HepG2 (cell line): Measurements from ENCODE around the gene MLLT1. TPM values are rescaled to one million over a fixed set of nuclear protein-coding genes. Genes with fewer than 3 reads are reported as not detected.

Experiments
- ATAC-seq: fragments of 200-7000 bp; cut with Tn5 transposase; 3 replicates; pipeline ENCODE4 v1.9.1; 2020; ENCODE audit warnings: mild to moderate bottlenecking, moderate library complexity
- BruUV-seq: library from RNA; stranded (reverse); fragments of 400-500 nt; replicated peaks from 2 replicates; lab custom pipeline; 2021; lab: Mats Ljungman, UMichigan
- CTCF ChIA-PET: fragments of 300-600 bp; formaldehyde crosslinking; extraction: SDS; loops from one replicate; lab custom pipeline; 2021; ENCODE audit warnings: low total read pairs, inconsistent platforms, low intra/inter-chr PET ratio; lab: Yijun Ruan, JAX
- POLR2A ChIA-PET: fragments of 350-600 bp; sonication (Branson Sonifier 250); formaldehyde crosslinking; loops from one replicate; lab custom pipeline; 2020; ENCODE audit warnings: antibody characterized with exemption, inconsistent platforms; lab: Yijun Ruan, JAX
- DNase-seq: peaks from one replicate; pipeline ENCODE4 v3.0.0-alpha.2; 2015; ENCODE audit warnings: low spot score
- FAIRE-seq: peaks from 3 replicates; lab custom pipeline; 2011; peaks lifted over from hg19 to GRCh38; lab: Jason Lieb, UNC
- H2AFZ ChIP-seq: one replicate; pipeline ENCODE4 v1.6.1; 2011; ENCODE audit warnings: low read length, inconsistent platforms
- H3K27ac ChIP-seq: fragments of 300-600 bp; 3 replicates; pipeline ENCODE4 v1.8.0; 2011; ENCODE audit warnings: mixed run types, mild to moderate bottlenecking, mixed read lengths, low read length, inconsistent platforms; ENCODE audit not compliant: insufficient read depth; ENCODE audit errors: extremely low read length
- H3K27me3 ChIP-seq, 2 experiments: fragments of 200-600 bp in 1 of 2; 2 replicates in 1 of 2; 3 replicates in 1 of 2; pipeline versions ENCODE4 v1.6.0 to v1.8.0; 2011; ENCODE audit warnings: low read length in 2 of 2, mild to moderate bottlenecking in 2 of 2, moderate library complexity in 2 of 2, inconsistent platforms in 1 of 2; ENCODE audit not compliant: insufficient read depth in 2 of 2, control insufficient read depth in 1 of 2
- H3K36me3 ChIP-seq, 2 experiments: fragments of 200-600 bp in 1 of 2; replicated peaks in 1 of 2; 2 replicates in 1 of 2; 3 replicates in 1 of 2; pipeline versions ENCODE4 v1.5.1 to v1.8.0; 2011; ENCODE audit warnings: low read length in 2 of 2, inconsistent platforms in 1 of 2; ENCODE audit not compliant: insufficient read depth in 2 of 2, control insufficient read depth in 1 of 2
- H3K4me1 ChIP-seq: 2 replicates; pipeline ENCODE4 v1.5.1; 2012; ENCODE audit warnings: low read length, inconsistent platforms; ENCODE audit not compliant: insufficient read depth
- H3K4me2 ChIP-seq: 2 replicates; pipeline ENCODE4 v1.6.0; 2011; ENCODE audit warnings: low read depth, low read length, inconsistent platforms
- H3K4me3 ChIP-seq, 3 experiments: fragments of 200-600 bp in 1 of 3; sonication (generic), shearing (Covaris generic) in 1 of 3; replicated peaks in 1 of 3; 2 replicates each; pipeline ENCODE4 v1.5.1; 2011 to 2016; ENCODE audit warnings: low read length in 3 of 3, inconsistent platforms in 2 of 3, low read depth in 2 of 3, mild to moderate bottlenecking in 2 of 3, control low read depth in 1 of 3, mixed read lengths in 1 of 3; ENCODE audit not compliant: insufficient read depth in 1 of 3
- H3K79me2 ChIP-seq: one replicate; pipeline ENCODE4 v1.6.1; 2011; ENCODE audit warnings: low read length, inconsistent platforms; ENCODE audit not compliant: insufficient read depth
- H3K9ac ChIP-seq: 2 replicates; pipeline ENCODE4 v1.6.0; 2011; ENCODE audit warnings: mild to moderate bottlenecking, low read depth, low read length, inconsistent platforms; ENCODE audit not compliant: insufficient read depth
- H3K9me3 ChIP-seq: 2 replicates; pipeline ENCODE4 v1.5.1; 2012; ENCODE audit warnings: mild to moderate bottlenecking, low read length
- H4K20me1 ChIP-seq: 2 replicates; pipeline ENCODE4 v1.6.0; 2011; ENCODE audit warnings: inconsistent platforms, mild to moderate bottlenecking, low read length, moderate library complexity; ENCODE audit not compliant: insufficient read depth
- DDIT3 ChIP-seq: sonication (generic); formaldehyde crosslinking; IDR thresholded peaks from 2 replicates; pipeline ENCODE4 v1.4.0; 2020; ENCODE audit warnings: mild to moderate bottlenecking, missing genetic modification reagents
- ELF1 ChIP-seq: sonication (generic); formaldehyde crosslinking; IDR thresholded peaks from 2 replicates; pipeline ENCODE4 v1.4.0; 2020; ENCODE audit warnings: missing genetic modification reagents
- HNF1A ChIP-seq, 2 experiments: sonication (generic) in 1 of 2; formaldehyde crosslinking in 1 of 2; IDR thresholded peaks; 2 replicates each; pipeline versions ENCODE4 v1.4.0 to v1.6.1; 2016 to 2020; ENCODE audit warnings: borderline replicate concordance in 1 of 2, low read depth in 1 of 2, mild to moderate bottlenecking in 1 of 2, missing genetic modification reagents in 1 of 2
- NFKB2 ChIP-seq: sonication (generic); formaldehyde crosslinking; IDR thresholded peaks from 2 replicates; pipeline ENCODE4 v1.4.0; 2020; ENCODE audit warnings: missing genetic modification reagents, borderline replicate concordance
- NPAS2 ChIP-seq: sonication (generic); formaldehyde crosslinking; IDR thresholded peaks from 2 replicates; pipeline ENCODE4 v1.8.0; 2022; ENCODE audit warnings: mild to moderate bottlenecking, missing genetic modification reagents, borderline replicate concordance
- NRL ChIP-seq: sonication (generic); formaldehyde crosslinking; IDR thresholded peaks from 2 replicates; pipeline ENCODE4 v1.5.0; 2020; ENCODE audit warnings: missing genetic modification reagents, mild to moderate bottlenecking, moderate library complexity, borderline replicate concordance
- ZNF276 ChIP-seq: sonication (generic); formaldehyde crosslinking; IDR thresholded peaks from 2 replicates; pipeline ENCODE4 v1.4.0; 2020; ENCODE audit warnings: mild to moderate bottlenecking, low read depth, missing genetic modification reagents
- ZNF639 ChIP-seq: conservative IDR thresholded peaks from 2 replicates; pipeline ENCODE4 v1.6.1; 2018; ENCODE audit warnings: missing genetic modification reagents
- ZSCAN31 ChIP-seq: sonication (generic); formaldehyde crosslinking; IDR thresholded peaks from 2 replicates; pipeline ENCODE4 v1.5.0; 2020; ENCODE audit warnings: low read depth, mild to moderate bottlenecking, missing genetic modification reagents
- ZSCAN9 ChIP-seq: IDR thresholded peaks from 2 replicates; pipeline ENCODE4 v1.6.1; 2016; ENCODE audit warnings: borderline replicate concordance
- WGBS: methylation state at CpG from one replicate; pipeline ENCODE4 v1.1.6; 2017; ENCODE audit warnings: low lambda C conversion rate; 5-methylcytosine and 5-hydroxymethylcytosine counted together
- in situ Hi-C: cut with HindIII; loops from 2 replicates; pipeline ENCODE4 v1.10.0; 2017; ENCODE audit warnings: low pct_unique_long_range_greater_than_20kb; ENCODE audit not compliant: extremely low pct_ligation_motif_present
- intact Hi-C: fragments of 100-400 bp; cut with micrococcal nuclease; formaldehyde crosslinking; loops from one replicate; pipeline ENCODE4 v1.10.0; 2022; ENCODE audit not compliant: unreplicated experiment
- polyA plus RNA-seq, 8 experiments: library from polyadenylated mRNA; depleted of rRNA in 3 of 8; stranded (reverse) in 7 of 8; unstranded in 1 of 8; fragments of >200 nt; fragmentation: Illumina TruSeq in 4 of 8; extraction: Trizol in 4 of 8; gene quantifications; 2 replicates each; pipeline versions ENCODE4 v1.2.1 to v1.2.3, GENCODE V29; 2011 to 2016; ENCODE audit warnings: low read depth in 4 of 8, missing spikeins in 1 of 8, mixed read lengths in 1 of 8; ENCODE audit not compliant: insufficient read depth in 1 of 8
- total RNA-seq, 5 experiments: library from RNA; depleted of rRNA; stranded (reverse); fragments of >200 nt; fragmentation: Illumina TruSeq; extraction: Trizol; gene quantifications; 2 replicates each; pipeline ENCODE4 v1.2.3, GENCODE V29; 2016; ENCODE audit warnings: low read depth in 1 of 5
- TF ChIP-seq, protein P1 (sequence below): sonication (generic); formaldehyde crosslinking; IDR thresholded peaks from 2 replicates; pipeline ENCODE4 v1.8.1; 2023; ENCODE audit warnings: mild to moderate bottlenecking, missing genetic modification reagents
- TF ChIP-seq, protein P2 (sequence below): sonication (generic); formaldehyde crosslinking; IDR thresholded peaks from 2 replicates; pipeline ENCODE4 v1.5.0; 2020; ENCODE audit warnings: mild to moderate bottlenecking, missing genetic modification reagents

MLLT1 gene
- total and polyA plus RNA-seq, 2 of the 13 experiments (the other 11 are each of a cell fraction or from before 2014, with no cell fraction given), result 11.7 to 12.2 TPM

DNA sequence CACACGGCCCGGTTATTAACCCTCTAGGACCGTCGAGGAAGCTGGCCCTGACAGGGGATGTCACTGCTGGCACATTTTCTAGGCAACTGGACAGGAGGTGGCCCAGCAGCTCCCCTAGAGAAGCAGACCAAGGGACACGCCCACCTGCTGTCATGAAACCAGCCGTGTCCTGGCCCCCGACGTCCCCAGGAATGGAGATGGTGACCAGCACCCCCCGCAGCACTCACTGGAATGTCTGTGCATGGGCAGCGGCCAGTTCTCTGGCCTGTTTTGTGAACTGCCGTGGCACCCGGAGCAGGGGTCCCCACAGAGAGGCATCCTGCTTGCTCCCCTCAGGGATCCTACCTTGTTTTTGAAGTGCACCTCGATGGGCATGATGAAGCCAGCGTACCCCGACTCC is 17.9 kb downstream of the MLLT1 start:
- WGBS, result 98% methylated on average over 7 of the region's 15 CpGs
- CTCF ChIA-PET, result no interaction called here
- Histone ChIP-seq H3K4me1 (0 out of 2 replicates have a peak, but pooled peaks cover 8% of the 10 kb centered on the region), H3K27me3 (no peaks in the 10 kb centered on the region), H3K9me3 (no peaks in the 10 kb centered on the region), H3K9ac (no peak overlapping the region), H3K4me3 (no peak overlapping the region), H4K20me1 (peaks cover 7% of the 10 kb centered on the region; the same call in 1 of the 2 replicates), H3K36me3 (peaks cover 24 to 66% of the 10 kb centered on the region in 2 experiments; a peak in 4 of 5 replicates), H3K4me2 (no peak overlapping the region), H2AFZ (no peak overlapping the region), H3K27ac (no peak overlapping the region), H3K79me2 (peaks cover 23% of the 10 kb centered on the region)
- no TSS peak for BruUV-seq
- DNase-seq (no peak), FAIRE-seq (no peak), ATAC-seq (no peak)
- intact Hi-C loops (no loop called here), in situ Hi-C loops (no loop called here)
- POLR2A ChIA-PET, result no interaction called here
- TF ChIP-seq NPAS2 (CRISPR knock-in tag) (no peak), DDIT3 (CRISPR knock-in tag) (no peak), ELF1 (no peak), ZSCAN9 (CRISPR knock-in tag) (no peak), HNF1A (IDR thresholded peaks at IDR 0.05; ENCODE audit: low read depth) (no peak), HNF1A (CRISPR knock-in tag; IDR thresholded peaks at IDR 0.05; ENCODE audit: borderline replicate concordance) (no peak), NRL (no peak), NFKB2 (CRISPR knock-in tag) (no peak), ZNF276 (CRISPR knock-in tag) (no peak), ZSCAN31 (CRISPR knock-in tag) (no peak), ZNF639 (CRISPR knock-in tag) (no peak)
- TF ChIP-seq, protein P1, sequence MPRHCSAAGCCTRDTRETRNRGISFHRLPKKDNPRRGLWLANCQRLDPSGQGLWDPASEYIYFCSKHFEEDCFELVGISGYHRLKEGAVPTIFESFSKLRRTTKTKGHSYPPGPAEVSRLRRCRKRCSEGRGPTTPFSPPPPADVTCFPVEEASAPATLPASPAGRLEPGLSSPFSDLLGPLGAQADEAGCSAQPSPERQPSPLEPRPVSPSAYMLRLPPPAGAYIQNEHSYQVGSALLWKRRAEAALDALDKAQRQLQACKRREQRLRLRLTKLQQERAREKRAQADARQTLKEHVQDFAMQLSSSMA (CRISPR knock-in tag), result no peak
- TF ChIP-seq, protein P2, sequence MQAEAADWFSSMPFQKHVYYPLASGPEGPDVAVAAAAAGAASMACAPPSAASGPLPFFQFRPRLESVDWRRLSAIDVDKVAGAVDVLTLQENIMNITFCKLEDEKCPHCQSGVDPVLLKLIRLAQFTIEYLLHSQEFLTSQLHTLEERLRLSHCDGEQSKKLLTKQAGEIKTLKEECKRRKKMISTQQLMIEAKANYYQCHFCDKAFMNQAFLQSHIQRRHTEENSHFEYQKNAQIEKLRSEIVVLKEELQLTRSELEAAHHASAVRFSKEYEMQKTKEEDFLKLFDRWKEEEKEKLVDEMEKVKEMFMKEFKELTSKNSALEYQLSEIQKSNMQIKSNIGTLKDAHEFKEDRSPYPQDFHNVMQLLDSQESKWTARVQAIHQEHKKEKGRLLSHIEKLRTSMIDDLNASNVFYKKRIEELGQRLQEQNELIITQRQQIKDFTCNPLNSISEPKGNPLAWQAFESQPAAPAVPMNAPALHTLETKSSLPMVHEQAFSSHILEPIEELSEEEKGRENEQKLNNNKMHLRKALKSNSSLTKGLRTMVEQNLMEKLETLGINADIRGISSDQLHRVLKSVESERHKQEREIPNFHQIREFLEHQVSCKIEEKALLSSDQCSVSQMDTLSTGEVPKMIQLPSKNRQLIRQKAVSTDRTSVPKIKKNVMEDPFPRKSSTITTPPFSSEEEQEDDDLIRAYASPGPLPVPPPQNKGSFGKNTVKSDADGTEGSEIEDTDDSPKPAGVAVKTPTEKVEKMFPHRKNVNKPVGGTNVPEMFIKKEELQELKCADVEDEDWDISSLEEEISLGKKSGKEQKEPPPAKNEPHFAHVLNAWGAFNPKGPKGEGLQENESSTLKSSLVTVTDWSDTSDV (CRISPR knock-in tag), result no peak
